H54 (cell line): ENCODE measurements around the gene NKAPL.

Source experiments
- DNase-seq: peaks from one replicate; pipeline ENCODE4 v3.0.0; 2011; ENCODE audit warnings: low spot score, mixed read lengths; ENCODE audit not compliant: insufficient read length
- FAIRE-seq: peaks from 3 replicates; lab custom pipeline; 2011; peaks lifted over from hg19 to GRCh38; lab: Jason Lieb, UNC
- POLR2A ChIP-seq: IDR thresholded peaks from 2 replicates; pipeline ENCODE4 v1.6.1; 2011; ENCODE audit warnings: low read depth, mild to moderate bottlenecking, low read length

The NKAPL gene

DNA sequence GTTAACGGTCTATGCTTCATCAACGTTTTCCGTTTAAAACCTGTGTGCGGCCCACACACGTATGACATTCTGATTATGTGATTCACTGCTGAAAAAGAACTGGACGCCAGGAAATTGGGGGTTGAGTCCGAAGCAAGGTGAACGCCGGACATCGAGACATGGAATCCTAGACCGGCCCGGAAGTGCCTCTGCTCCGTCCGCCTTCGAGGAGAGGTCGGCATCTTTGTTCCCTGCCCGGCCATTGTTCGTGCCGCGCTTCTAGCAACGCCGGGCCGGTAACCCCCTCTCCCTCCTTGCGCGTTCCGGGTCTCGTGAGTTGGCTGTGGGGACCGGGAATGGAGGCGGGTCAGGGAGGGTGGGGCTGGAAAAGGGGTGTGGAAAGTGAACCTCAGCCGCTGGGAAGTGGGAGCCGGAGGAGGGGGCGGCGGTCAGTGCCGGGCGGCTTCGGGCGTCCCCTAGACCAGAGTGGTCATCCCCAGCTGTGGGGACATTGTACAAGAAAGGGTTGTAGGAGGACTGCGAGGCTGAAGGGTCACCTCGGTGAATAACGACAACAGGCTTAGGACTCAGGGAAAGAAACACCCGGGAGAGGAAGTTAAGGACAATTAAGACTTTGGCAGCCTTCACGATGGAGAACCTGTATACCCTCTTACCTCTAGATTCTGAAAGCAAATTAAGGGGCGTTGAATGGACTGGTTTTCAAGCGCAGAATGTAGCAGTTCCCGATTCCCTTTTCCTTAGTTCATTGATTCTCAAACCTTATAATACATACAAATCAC lies 33.9 kb upstream of the NKAPL start, which contains the start of gene ZSCAN9:
Gene ZSCAN9 (plus strand): TSS at position 220 of the 779 bp plus-strand sequence. CDS start 1,810 bp downstream, outside the sequence.
- DNase-seq: peak; percentile 67
- FAIRE-seq: peak; percentile 96
- TF ChIP-seq POLR2A: peak; percentile 67

DNA sequence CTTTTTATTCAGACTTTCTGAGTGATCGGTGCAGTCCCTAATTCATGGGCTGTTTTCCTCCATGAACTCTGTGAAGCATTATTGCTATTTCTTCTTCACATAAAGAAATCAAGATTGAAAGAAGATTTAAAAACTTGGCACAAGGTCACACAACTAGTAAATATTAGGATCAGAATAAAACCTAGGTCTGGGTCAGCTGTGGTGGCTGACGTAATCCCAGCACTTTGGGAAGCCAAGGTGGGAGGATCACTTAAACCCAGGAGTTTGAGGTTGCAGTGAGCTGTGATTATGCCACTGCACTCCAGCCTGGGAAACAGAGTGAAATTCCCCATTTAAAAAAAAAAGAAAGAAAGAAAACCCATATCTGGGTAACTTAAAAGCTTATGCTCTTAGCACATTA lies 32.6 kb upstream of the NKAPL start:
- FAIRE-seq (no peak), DNase-seq (no peak)
- TF ChIP-seq POLR2A: no peak

DNA sequence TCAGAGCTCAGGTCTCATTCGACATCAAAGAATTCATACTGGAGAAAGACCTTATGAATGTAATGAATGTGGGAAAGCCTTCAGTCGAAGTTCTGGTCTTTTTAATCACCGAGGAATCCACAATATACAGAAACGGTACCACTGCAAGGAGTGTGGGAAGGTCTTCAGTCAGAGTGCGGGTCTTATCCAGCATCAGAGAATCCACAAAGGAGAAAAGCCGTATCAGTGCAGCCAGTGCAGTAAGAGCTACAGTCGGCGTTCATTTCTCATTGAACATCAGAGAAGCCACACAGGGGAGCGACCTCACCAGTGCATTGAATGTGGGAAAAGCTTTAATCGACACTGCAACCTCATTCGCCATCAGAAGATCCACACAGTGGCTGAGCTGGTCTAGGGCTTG lies 26.3 kb upstream of the NKAPL start:
- DNase-seq (no peak), FAIRE-seq (no peak)
- no peak for TF ChIP-seq POLR2A

DNA sequence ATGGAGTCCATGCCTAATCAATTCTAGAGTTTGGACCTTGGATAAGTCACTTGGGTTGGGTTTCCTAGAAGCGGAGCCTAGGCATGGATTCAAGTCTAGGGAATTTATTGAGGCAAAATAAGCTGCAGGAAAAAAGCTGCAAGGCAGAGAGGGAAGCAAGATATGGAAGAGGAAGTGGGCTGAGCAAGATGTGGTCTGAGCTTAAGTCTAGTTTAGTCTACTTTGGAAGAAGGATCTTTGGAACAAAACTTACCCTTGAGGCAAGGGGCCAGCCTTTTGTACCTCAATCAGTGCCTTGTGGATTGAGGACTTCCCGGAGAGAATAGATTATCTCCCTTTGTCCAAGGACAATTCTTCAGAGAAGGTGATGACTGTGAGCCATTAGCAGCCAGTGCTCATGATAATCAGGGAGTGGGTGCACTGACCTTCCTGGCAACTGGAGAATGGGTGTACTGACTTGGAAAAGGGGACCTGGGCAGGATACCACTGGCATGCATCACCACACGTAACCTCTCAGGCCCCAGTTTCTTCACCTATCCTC lies 23.1 kb upstream of the NKAPL start:
- FAIRE-seq (no peak), DNase-seq (no peak)
- no peak for TF ChIP-seq POLR2A

DNA sequence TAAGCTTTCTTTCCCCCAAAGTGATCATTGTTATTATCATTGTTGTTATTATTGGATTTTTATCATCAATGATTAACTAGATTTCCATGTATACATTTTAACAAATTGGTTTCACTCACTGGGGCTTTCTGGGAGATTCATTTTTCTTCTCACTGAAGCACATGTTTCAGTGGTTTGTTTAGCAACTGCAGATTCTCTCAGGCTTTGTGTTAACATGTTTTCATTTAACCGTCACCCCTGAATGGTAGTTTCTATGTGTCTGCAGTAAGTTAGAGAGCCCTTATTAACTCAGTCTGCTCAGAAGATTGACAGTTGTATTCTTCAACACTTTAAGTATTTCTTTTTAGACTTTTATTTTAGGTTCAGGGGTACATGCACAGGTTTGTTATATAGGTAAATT lies 19.5 kb upstream of the NKAPL start:
- DNase-seq (no peak), FAIRE-seq (no peak)
- TF ChIP-seq POLR2A: no peak

DNA sequence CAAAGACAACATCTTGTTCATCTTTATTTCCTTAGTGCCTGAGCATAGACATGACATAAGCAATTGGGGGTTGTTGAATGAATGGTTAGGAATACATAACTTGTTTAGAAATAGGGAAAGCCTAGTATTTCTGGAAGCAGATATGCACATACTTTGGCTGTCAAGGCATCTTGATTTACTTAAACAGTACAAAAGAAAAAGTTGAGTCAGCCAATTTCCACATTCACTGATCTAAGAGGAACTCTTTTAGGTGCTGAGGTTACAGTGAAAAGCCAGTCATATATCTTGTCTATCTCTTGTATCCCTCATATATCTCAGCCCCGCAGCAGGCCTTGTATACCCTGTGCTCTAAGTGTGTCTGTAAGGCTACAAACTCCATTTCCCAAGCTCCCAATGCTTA lies 18.6 kb upstream of the NKAPL start:
- no peak for TF ChIP-seq POLR2A
- no peak for DNase-seq
- FAIRE-seq: peak; percentile 23

DNA sequence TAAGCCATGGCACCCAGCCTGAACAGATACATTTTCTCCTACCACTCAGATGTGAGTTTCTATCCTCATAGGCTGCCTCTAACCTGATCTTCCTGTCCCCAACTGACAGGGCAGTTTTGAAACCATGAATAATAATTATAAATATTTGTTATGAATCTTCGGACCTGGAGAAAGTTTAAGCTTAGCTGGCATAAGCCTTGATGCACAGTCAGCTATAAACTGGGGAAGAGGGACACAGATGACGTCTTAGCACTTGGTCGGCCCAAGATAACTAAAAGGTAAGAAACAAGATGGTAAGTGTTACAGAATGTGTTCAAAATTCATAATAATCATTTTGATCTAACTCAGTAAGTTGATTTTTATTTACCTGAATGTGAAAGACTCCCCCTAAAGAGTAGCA lies 15.2 kb upstream of the NKAPL start:
- no peak for FAIRE-seq
- TF ChIP-seq POLR2A: no peak

DNA sequence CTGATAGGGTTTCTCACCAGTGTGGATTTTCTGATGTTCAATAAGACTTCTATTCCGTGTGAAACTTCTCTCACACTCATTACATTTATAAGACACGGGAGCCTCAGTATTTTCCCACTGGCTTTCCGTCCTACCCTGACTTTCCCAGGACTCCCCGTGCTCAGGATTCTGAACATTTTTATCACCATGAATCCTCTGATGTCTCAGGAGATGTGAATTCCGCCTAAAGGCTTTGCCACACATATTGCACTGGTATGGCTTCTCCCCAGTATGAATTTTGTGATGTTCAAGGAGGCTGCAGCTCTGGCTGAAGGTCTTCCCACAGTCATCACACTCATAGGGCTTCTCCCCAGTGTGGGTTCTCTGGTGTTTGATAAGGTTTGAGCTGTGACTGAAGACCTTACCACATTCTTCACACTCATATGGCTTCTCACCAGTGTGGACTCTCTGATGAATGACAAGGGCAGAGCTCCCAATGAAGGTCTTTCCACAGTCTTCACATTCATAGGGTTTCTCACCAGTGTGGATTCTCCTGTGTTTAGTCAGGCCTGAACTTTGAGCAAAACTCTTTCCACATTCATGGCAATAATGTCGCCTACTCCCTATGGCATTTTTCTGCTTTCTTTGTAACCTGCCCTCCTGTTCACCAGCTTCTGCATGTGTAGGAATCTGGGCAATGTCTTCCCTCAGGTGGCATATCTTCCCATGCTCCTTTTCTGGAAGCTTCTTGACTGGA lies 13.7 kb upstream of the NKAPL start:
- DNase-seq (no peak), FAIRE-seq (no peak)
- TF ChIP-seq POLR2A: no peak

More for the DNA sequence above, 15.2 kb upstream of the NKAPL start:
- DNase-seq: no peak

DNA sequence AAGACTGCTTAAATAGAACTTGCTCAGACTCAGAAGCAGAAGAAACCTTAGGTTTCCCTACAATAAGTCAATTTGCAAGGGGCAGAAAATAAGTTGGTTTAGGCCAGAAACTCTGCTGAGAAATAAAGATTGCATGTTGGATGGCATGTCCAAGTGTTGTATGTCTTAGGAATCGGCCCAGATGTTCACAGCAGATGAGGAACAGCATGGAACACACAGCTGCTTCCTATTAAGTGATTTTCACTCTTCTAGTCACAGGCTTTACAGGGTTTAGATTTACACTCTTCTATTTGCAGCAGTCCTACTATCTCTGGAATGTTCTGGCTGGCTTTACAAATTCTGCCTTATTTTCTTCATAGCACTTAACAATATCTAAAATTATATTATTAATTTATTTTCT lies 10.2 kb upstream of the NKAPL start:
- no peak for TF ChIP-seq POLR2A
- FAIRE-seq (no peak), DNase-seq (no peak)

DNA sequence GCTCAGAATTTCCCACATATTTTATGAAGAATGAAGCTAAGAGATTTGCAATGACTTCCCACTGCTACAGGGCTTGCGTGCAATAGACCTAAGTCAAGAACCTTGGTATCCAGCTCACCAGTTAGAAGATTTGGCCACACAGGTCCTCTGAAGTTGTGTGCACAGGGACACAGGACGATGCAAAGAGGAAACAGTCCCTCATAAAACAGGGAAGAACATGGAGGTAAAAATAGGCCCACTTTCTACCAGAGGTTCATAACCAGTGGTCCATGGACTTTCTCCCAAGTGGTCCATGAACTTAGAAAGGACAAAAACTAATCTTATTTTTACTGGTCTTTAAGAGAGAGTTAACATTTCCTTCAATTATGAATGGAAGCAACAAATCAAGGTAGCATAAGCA lies 8.3 kb upstream of the NKAPL start:
- FAIRE-seq (no peak), DNase-seq (no peak)
- TF ChIP-seq POLR2A: no peak

DNA sequence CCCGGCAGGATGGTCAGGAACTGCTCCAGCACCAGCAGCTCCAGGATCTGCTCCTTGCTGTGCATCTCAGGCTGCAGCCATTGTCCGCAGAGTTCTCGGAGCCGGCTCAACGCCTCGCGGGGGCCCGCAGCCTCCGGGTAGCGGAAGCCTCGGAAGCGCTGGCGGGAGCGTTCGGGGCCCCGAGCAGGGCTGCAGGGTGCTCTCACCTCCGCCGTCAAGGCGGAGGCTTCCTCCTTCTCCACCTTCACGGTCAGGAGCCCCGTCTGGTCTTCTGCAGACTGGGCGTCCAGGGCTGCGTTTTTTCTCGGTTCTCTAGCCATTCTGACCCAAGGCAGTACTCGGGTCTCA lies 7.5 kb upstream of the NKAPL start:
- FAIRE-seq (no peak), DNase-seq (peak; percentile 7)
- TF ChIP-seq POLR2A: no peak

DNA sequence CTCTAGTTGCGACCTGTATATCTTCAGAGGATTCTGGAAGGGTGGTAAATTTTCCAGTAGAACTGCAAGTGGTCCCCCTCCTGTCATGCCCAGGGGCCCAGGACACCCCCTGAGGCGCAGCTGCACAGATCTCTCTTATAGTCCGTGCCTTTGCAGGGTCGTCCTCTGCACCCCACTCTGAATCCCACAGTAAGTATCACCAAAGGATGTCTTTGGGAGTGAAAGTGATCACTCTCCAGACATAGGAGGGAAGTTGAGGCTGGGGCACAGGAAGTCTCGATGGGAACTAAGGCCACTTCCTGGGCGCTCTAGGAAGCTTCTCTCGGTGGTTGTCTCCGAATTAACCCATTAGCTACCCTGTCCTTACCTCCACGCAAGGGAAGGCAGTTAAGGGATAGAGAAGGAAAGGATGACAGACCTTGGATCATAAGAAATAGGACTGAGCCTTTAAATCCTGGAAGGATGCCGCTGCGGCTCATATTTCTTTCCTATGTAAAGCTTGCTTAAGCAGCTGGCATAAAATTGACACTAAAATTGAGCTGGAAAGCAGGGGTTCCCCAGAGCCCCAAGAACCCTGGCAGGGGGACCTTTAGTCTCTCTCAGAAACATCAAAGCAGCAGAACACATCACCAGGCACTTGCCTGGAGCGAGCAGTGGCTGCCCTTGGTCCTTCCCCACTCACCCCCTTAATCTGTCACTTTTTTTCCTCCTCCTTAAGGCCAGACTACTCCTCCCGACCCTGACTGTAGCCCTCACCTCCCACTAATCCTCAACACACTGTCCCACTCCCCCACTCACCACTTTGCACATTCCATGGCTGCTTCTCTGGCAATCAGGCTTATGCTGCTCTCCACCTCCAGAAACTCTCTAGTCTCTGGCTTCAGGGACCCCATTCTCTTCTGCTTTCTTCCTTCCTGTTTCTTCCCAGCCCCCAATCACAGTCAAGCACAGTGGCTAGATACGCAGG lies 6.8 kb upstream of the NKAPL start, which contains the start of gene ZKSCAN4:
Gene ZKSCAN4 (minus strand): TSS at position 261 of the 967 bp plus-strand sequence. CDS start 289 bp downstream, outside the sequence.
- FAIRE-seq: peak; percentile 93
- DNase-seq: peak; percentile 55
- TF ChIP-seq POLR2A: peak; percentile 33; the same call in 1 of the 2 replicates

DNA sequence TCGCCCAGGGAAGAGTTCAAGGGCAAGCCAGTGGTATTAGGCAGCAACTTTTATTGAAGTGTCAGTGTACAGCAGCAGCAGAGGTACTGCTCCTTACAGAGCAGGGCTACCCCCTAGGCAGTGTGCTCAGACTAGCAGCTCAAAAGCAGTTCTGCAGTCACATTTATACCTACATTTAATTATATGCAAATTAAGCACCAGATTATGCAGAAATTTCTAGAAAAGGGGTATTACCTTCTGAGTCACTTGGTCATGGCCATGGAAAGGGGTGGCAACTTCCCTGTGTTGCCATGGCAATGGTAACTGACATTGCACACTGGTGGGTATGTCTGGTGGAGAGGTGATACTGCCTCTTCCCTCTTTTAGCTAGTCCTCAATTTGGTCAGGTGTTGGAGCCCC lies 5.0 kb upstream of the NKAPL start:
- FAIRE-seq: no peak
- no peak for TF ChIP-seq POLR2A
- no peak for DNase-seq
